ENCODE measurements around the gene EIF4A3. TPM values are rescaled to one million over a fixed set of nuclear protein-coding genes. Genes with fewer than 3 reads are reported as not detected.

Gene EIF4A3
- total and polyA plus RNA-seq, 9 of the 15 experiments (the other 6 are each of a cell fraction or from before 2014, with no cell fraction given), result 62.7 to 171 (median 127) TPM

DNA sequence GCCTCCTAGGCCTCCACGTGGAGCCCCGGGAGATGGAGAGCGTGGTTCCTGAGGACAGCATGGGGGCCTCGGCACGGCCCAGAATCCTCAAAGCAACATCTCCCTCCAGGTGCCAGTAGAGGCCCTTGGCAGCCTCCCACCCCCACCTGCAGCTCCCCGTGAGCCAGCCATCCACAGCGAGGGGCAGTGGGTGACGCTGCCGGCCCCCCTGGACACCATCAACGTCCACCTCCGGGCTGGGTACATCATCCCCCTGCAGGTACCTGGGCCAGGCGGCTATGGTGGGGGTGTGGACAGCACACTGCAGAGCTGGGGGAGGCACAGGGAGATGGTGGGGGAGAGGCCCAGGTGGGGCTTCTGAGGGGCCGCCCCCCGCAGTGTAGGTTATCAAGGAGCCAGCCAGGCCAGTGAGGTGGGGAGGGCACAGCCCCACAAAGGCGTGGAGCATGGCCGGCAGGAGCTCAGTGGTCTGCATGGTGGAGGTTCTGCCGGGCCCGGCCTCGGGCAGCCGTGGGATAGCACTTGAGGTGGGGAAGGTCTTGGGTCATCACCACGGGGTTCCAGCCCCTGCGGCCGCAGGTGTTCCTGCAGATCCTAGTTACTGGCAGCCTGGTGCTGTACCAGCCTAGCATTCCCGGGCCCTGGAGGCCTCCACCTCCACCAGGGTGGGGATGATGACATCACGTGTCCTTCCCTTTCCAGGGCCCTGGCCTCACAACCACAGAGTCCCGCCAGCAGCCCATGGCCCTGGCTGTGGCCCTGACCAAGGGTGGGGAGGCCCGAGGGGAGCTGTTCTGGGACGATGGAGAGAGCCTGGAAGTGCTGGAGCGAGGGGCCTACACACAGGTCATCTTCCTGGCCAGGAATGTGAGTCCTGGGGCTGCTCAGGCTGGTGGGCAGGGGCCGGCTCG, 29.2 kb downstream of the EIF4A3 start:
- H2AFZ ChIP-seq (ENCODE audit: low read depth, low read length), result no peak overlapping the region
- peak overlapping the region in 1 of 2 experiments; percentile 52; a peak in 2 of 4 replicates for H3K9ac ChIP-seq (ENCODE audit: insufficient read depth in 1 of 2, low read depth in 2 of 2, low read length in 2 of 2)
- 13% methylated on average over 31 of the region's 31 CpGs for WGBS (ENCODE audit: insufficient coverage, low coverage, missing lambda C conversion rate)
- no peak overlapping the region for H3K4me3 ChIP-seq
- no peaks in the 10 kb centered on the region for H3K36me3 ChIP-seq (ENCODE audit: control insufficient read depth, insufficient read depth, low read length)
- no peaks in the 10 kb centered on the region for H4K20me1 ChIP-seq (replicated peaks; ENCODE audit: control insufficient read depth, insufficient read depth, low read length)
- BruUV-seq (replicated peaks), result no TSS peak
- no peak for TF ChIP-seq ZFPM2 (CRISPR knock-in tag; IDR thresholded peaks at IDR 0.05)
- FAIRE-seq (no peak), ATAC-seq (peak; percentile 13; the same call in 1 of the 3 replicates), DNase-seq (ENCODE audit: extremely low read depth in 1 of 4, low spot score in 3 of 4) (no peak)
- in situ Hi-C loops (cut with MboI) (no loop called here), intact Hi-C loops (cut with micrococcal nuclease) (no loop called here)
- no peaks in the 10 kb centered on the region for H3K79me2 ChIP-seq (ENCODE audit: control insufficient read depth, insufficient read depth, low read length)
- H3K27me3 ChIP-seq (ENCODE audit: control insufficient read depth in 2 of 2, insufficient read depth in 2 of 2, low read length in 2 of 2), result peaks cover 46 to 63% of the 10 kb centered on the region in 2 experiments
- H3K4me2 ChIP-seq (ENCODE audit: insufficient read depth, low read length), result no peak overlapping the region
- ChIA-PET POLR2A (interaction anchor here (1.4 to 2.2 kb wide), 2 partner anchors 10 to 24 kb away, joined by 4 to 7 read pairs; no protein-coding TSS in a partner anchor), CTCF (ENCODE audit: low intra/inter-chr PET ratio) (no interaction called here)
- H3K9me3 ChIP-seq (replicated peaks; ENCODE audit: control insufficient read depth, insufficient read depth, low read depth, low read length), result 0 out of 2 replicates have a peak, but pooled peaks cover 5% of the 10 kb centered on the region
- H3K9me1 ChIP-seq (ENCODE audit: control insufficient read depth, insufficient read depth, low read length), result no peaks in the 10 kb centered on the region
- H3K4me1 ChIP-seq (replicated peaks in 1 of 2; ENCODE audit: control insufficient read depth in 2 of 2, insufficient read depth in 2 of 2, low read length in 2 of 2), result peaks cover 0 to 40% of the 10 kb centered on the region in 2 experiments; a peak in 2 of 5 replicates
- H3K27ac ChIP-seq (ENCODE audit: extremely low read depth, low read depth, low read length), result no peak overlapping the region

DNA sequence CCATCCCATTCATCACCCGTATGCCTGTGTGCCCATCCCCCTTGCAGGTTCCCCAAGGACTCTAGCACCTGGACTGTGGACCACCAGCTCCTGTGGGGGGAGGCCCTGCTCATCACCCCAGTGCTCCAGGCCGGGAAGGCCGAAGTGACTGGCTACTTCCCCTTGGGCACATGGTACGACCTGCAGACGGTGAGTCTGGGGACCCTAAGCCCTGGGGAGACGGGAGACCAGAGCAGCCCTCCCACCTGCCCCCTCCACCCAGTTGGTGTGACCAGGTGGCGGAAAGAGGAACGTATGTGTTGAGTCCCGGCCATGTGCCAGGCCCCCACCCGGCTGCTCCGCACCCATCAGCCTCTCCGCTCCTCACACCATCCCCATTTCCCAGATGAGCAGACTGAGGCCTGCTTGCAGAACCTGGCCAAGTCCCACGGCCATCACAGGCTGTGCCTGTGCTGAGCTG, 30.0 kb downstream of the EIF4A3 start:
- FAIRE-seq, result no peak
- Histone ChIP-seq H3K79me2 (ENCODE audit: control insufficient read depth, insufficient read depth, low read length) (no peaks in the 10 kb centered on the region), H3K4me3 (no peak overlapping the region), H4K20me1 (replicated peaks; ENCODE audit: control insufficient read depth, insufficient read depth, low read length) (no peaks in the 10 kb centered on the region), H3K27me3 (ENCODE audit: control insufficient read depth in 2 of 2, insufficient read depth in 2 of 2, low read length in 2 of 2) (peaks cover 44 to 65% of the 10 kb centered on the region in 2 experiments), H3K27ac (ENCODE audit: extremely low read depth, low read depth, low read length) (no peak overlapping the region), H3K36me3 (ENCODE audit: control insufficient read depth, insufficient read depth, low read length) (no peaks in the 10 kb centered on the region), H3K9me1 (ENCODE audit: control insufficient read depth, insufficient read depth, low read length) (no peaks in the 10 kb centered on the region), H3K4me1 (replicated peaks in 1 of 2; ENCODE audit: control insufficient read depth in 2 of 2, insufficient read depth in 2 of 2, low read length in 2 of 2) (peaks cover 0 to 45% of the 10 kb centered on the region in 2 experiments; a peak in 2 of 5 replicates), H3K9ac (ENCODE audit: insufficient read depth in 1 of 2, low read depth in 2 of 2, low read length in 2 of 2) (no peak overlapping the region; a peak in 1 of 4 replicates), H3K9me3 (replicated peaks; ENCODE audit: control insufficient read depth, insufficient read depth, low read depth, low read length) (0 out of 2 replicates have a peak, but pooled peaks cover 5% of the 10 kb centered on the region), H2AFZ (ENCODE audit: low read depth, low read length) (no peak overlapping the region), H3K4me2 (ENCODE audit: insufficient read depth, low read length) (no peak overlapping the region)
- no peak for ATAC-seq
- POLR2A ChIA-PET, result interaction anchor here (1.2 to 1.9 kb wide), 2 partner anchors 16 to 19 kb away, joined by 3 to 5 read pairs; partner anchors contain the start of gene GAA
- no peak for DNase-seq (ENCODE audit: extremely low read depth in 1 of 4, low spot score in 3 of 4)
- WGBS (ENCODE audit: insufficient coverage, low coverage, missing lambda C conversion rate), result 11% methylated on average over 12 of the region's 13 CpGs
- CTCF ChIA-PET (ENCODE audit: low intra/inter-chr PET ratio), result no interaction called here
- BruUV-seq (replicated peaks), result no TSS peak
- intact Hi-C loops (cut with micrococcal nuclease) (no loop called here), in situ Hi-C loops (cut with MboI) (no loop called here)
- TF ChIP-seq ZNF23 (CRISPR knock-in tag; IDR thresholded peaks at IDR 0.05) (no peak), FOXK2 (conservative IDR thresholded peaks at IDR 0.05 in 1 of 2, IDR thresholded peaks at IDR 0.05 in 1 of 2; ENCODE audit: low read depth in 2 of 2) (no peak), KDM1A (IDR thresholded peaks at IDR 0.05) (peak; percentile 11 to 44; a peak in 1 of 4 replicates)
